HEK293T (cell line): ENCODE measurements around the gene SLC25A29.

Experiments used
- ARNT ChIP-seq: fragments of 450-650 bp; IDR thresholded peaks from 2 replicates; pipeline ENCODE4 v1.6.1; 2017; ENCODE audit warnings: mild to moderate bottlenecking
- BHLHE40 ChIP-seq: fragments of 450-650 bp; IDR thresholded peaks from 2 replicates; pipeline ENCODE4 v1.6.1; 2016; ENCODE audit warnings: mild to moderate bottlenecking, moderate library complexity, borderline replicate concordance
- CTBP1 ChIP-seq: fragments of 450-650 bp; IDR thresholded peaks from 2 replicates; pipeline ENCODE4 v1.6.1; 2016; ENCODE audit warnings: borderline replicate concordance
- ELF4 ChIP-seq: fragments of 450-650 bp; IDR thresholded peaks from 2 replicates; pipeline ENCODE4 v1.6.1; 2017; ENCODE audit warnings: antibody characterized with exemption
- FOXA1 ChIP-seq: fragments of 450-650 bp; IDR thresholded peaks from 2 replicates; pipeline ENCODE4 v1.6.1; 2016; ENCODE audit warnings: mild to moderate bottlenecking
- FOXK2 ChIP-seq: fragments of 450-650 bp; IDR thresholded peaks from 2 replicates; pipeline ENCODE4 v1.6.1; 2016; ENCODE audit warnings: mild to moderate bottlenecking
- FOXM1 ChIP-seq: fragments of 450-650 bp; IDR thresholded peaks from 2 replicates; pipeline ENCODE4 v1.6.1; 2017; ENCODE audit warnings: mild to moderate bottlenecking, borderline replicate concordance
- HDGF ChIP-seq: fragments of 450-650 bp; IDR thresholded peaks from 2 replicates; pipeline ENCODE4 v1.6.1; 2017; ENCODE audit warnings: antibody characterized with exemption, borderline replicate concordance
- LEF1 ChIP-seq: fragments of 450-650 bp; IDR thresholded peaks from 2 replicates; pipeline ENCODE4 v1.6.1; 2017; ENCODE audit warnings: mild to moderate bottlenecking, borderline replicate concordance
- NFRKB ChIP-seq: fragments of 450-650 bp; IDR thresholded peaks from 2 replicates; pipeline ENCODE4 v1.6.1; 2016; ENCODE audit warnings: mild to moderate bottlenecking, moderate library complexity
- PKNOX1 ChIP-seq: fragments of 450-650 bp; IDR thresholded peaks from 2 replicates; pipeline ENCODE4 v1.6.1; 2016
- SP1 ChIP-seq: fragments of 450-650 bp; IDR thresholded peaks from 2 replicates; pipeline ENCODE4 v1.6.1; 2017
- TARDBP ChIP-seq: fragments of 450-650 bp; IDR thresholded peaks from 2 replicates; pipeline ENCODE4 v1.6.1; 2016
- ZNF384 ChIP-seq: fragments of 450-650 bp; IDR thresholded peaks from 2 replicates; pipeline ENCODE4 v1.6.1; 2016

DNA sequence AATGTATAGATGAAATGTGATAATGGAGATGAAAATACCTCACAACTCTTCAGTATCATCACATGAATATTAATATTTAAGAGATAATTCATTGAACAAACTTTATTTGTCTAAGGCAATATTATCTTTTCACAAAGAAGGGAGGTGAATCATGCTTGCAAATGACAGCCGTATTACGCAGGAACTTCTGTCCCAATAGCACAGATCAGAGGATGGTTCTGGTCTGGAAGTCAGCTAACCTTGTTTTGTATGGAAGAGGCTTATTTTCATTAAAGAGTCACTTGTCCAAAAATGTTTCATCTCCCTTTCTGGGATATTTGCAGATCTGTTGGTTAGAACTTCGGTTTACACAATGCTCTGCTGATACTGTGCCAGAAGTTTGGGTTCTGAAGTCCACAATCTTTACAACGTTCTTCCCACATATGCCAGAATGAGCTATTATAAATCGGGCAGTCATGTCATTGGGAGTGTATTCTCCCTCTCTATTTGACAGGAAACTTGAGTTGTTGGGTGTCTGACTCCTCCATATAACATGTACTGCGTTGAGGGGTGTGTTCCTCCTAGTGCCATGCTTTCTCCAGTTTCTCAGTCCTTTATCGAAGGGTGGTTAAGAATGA lies 37.5 kb downstream of the SLC25A29 start:
- TF ChIP-seq SP1, result no peak
- no peak for TF ChIP-seq CTBP1
- TF ChIP-seq PKNOX1, result no peak
- TF ChIP-seq HDGF, result no peak
- no peak for TF ChIP-seq NFRKB
- no peak for TF ChIP-seq ARNT
- TF ChIP-seq TARDBP, result no peak
- TF ChIP-seq FOXK2, result no peak
- TF ChIP-seq FOXM1, result no peak
- TF ChIP-seq ZNF384, result no peak
- no peak for TF ChIP-seq ELF4
- TF ChIP-seq BHLHE40, result no peak
- TF ChIP-seq FOXA1, result no peak
- no peak for TF ChIP-seq LEF1
